ENCODE measurements around the gene CARS2. TPM values are rescaled to one million over a fixed set of nuclear protein-coding genes. Genes with fewer than 3 reads are reported as not detected.

Gene CARS2
- total RNA-seq, 4 donors from 2014 or later: 33.9 to 64.7 (median 51.8) TPM

GRCh38 chr13:110648848-110649421 is 57.0 kb downstream of the CARS2 start:
- intact Hi-C loops (cut with DNase I; ENCODE audit: low total_unique reads): no loop called here
- DNase-seq (ENCODE audit: low spot score in 2 of 2): peak in 1 of 2 donors; percentile 80
- TF ChIP-seq POLR2A (IDR thresholded peaks at IDR 0.05): no peak
- TF ChIP-seq, protein P1, sequence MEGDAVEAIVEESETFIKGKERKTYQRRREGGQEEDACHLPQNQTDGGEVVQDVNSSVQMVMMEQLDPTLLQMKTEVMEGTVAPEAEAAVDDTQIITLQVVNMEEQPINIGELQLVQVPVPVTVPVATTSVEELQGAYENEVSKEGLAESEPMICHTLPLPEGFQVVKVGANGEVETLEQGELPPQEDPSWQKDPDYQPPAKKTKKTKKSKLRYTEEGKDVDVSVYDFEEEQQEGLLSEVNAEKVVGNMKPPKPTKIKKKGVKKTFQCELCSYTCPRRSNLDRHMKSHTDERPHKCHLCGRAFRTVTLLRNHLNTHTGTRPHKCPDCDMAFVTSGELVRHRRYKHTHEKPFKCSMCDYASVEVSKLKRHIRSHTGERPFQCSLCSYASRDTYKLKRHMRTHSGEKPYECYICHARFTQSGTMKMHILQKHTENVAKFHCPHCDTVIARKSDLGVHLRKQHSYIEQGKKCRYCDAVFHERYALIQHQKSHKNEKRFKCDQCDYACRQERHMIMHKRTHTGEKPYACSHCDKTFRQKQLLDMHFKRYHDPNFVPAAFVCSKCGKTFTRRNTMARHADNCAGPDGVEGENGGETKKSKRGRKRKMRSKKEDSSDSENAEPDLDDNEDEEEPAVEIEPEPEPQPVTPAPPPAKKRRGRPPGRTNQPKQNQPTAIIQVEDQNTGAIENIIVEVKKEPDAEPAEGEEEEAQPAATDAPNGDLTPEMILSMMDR (IDR thresholded peaks at IDR 0.05): no peak
- WGBS, 2 donors: 85 to 92% methylated on average over 35 of the region's 35 CpGs
- H3K4me3 ChIP-seq (ENCODE audit: low read depth, poor library complexity, severe bottlenecking): no peak overlapping the region

GRCh38 chr13:110648146-110648819 is 57.6 kb downstream of the CARS2 start:
- no peak overlapping the region for H3K4me3 ChIP-seq (ENCODE audit: low read depth, poor library complexity, severe bottlenecking)
- intact Hi-C loops (cut with DNase I; ENCODE audit: low total_unique reads): no loop called here
- DNase-seq (ENCODE audit: low spot score in 2 of 2): peak in 1 of 2 donors; percentile 68
- no peak for TF ChIP-seq POLR2A (IDR thresholded peaks at IDR 0.05)
- TF ChIP-seq, protein P1 (IDR thresholded peaks at IDR 0.05): no peak
- WGBS, 2 donors: 79 to 80% methylated on average over 16 of the region's 16 CpGs

DNA sequence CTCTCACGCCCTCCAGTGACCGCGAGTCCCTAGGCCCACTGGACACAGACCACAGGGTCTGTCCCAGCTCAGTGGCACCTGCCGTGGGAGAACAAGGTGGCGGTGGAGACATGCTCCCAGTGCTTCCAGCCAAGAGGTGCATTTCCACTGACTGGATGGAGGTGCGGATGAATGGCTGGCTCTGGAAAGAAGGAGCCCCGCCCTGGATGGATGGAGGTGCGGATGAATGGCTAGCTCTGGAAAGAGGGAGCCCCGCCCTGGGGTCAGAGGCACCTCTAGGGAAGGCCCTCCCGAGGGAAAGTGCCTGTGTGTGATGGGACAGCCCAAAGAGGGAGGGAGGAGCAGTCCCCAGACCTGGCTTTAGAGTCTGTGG is 58.6 kb downstream of the CARS2 start:
- TF ChIP-seq, protein P1 (IDR thresholded peaks at IDR 0.05): no peak
- TF ChIP-seq POLR2A (IDR thresholded peaks at IDR 0.05): no peak
- 90 to 96% methylated on average over 7 to 10 of the region's 10 CpGs for WGBS, 2 donors
- H3K4me3 ChIP-seq (ENCODE audit: low read depth, poor library complexity, severe bottlenecking): no peak overlapping the region
- intact Hi-C loops (cut with DNase I; ENCODE audit: low total_unique reads): no loop called here
- DNase-seq (ENCODE audit: low spot score in 2 of 2): no peak

DNA sequence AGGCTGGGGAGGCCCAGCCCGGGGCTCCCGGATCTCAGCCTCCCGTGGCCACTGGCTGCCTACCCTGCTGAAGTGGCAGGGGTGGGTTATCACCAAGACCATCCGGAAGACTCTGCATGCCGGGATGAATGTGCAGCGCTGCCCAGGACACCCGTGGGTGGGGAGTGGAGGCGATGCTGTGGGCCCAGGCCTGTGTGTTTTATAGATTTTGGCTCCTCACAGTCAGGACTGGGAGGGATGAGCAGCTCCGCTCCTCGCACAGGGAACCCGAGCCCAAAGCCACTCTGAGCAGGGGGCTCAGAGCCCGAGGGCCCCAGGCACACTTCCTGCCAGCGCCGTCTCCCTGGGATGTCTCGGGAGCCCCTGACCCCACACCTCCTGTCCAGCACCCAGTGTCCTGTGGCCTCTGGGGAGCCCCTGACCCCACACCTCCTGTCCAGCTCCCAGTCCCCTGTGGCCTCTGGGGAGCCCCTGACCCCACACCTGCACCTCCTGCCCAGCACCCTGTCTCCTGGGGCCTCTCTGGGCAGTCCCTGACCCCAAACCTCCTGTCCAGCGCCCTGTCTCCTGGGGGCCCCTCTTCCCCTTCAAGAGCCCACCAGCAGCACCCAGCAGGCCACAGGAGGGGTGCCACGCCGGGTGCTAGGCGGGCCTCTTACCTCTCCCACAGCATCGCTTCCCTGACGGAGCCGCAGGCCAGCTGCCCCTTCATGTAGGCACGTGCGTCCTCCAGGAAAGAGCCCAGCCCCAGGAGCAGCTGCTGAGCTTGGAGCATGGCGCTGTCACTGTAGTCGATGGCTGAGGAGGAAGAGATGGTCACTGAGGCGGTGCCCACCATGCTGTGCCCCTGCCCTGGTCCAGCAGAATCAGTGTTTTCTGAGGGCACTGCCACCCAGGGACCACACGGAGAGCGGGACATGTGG is 59.2 kb downstream of the CARS2 start:
- no peak overlapping the region for H3K4me3 ChIP-seq (ENCODE audit: low read depth, poor library complexity, severe bottlenecking)
- WGBS, 2 donors: 90% methylated on average over 21 to 25 of the region's 29 CpGs
- intact Hi-C loops (cut with DNase I; ENCODE audit: low total_unique reads): no loop called here
- TF ChIP-seq, protein P1 (IDR thresholded peaks at IDR 0.05): no peak
- no peak for TF ChIP-seq POLR2A (IDR thresholded peaks at IDR 0.05)
- DNase-seq (ENCODE audit: low spot score in 2 of 2): peak in 1 of 2 donors; percentile 81

DNA sequence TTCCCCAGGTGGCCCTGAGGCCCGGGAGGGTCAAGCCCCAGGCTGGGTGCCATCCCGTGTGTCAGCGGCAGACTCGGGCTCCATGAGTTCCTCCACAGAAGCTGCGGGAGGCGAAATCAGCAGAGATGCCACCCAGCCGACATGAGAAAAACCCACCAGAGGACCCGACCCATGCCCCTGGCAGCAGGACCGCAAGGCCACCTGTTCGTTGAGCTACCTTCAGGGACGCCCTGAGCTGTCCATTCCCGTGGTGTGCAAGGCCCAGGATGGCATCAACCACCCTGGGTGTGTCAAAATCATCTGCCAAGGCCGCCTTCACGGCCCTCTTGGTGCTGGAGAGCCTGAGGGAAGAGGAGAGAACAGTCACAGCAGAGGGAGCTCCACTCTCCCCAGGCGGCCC is 60.2 kb downstream of the CARS2 start:
- WGBS, 2 donors: 74 to 83% methylated on average over 15 of the region's 15 CpGs
- intact Hi-C loops (cut with DNase I; ENCODE audit: low total_unique reads): no loop called here
- peak in 1 of 2 donors; percentile 66 for DNase-seq (ENCODE audit: low spot score in 2 of 2)
- H3K4me3 ChIP-seq (ENCODE audit: low read depth, poor library complexity, severe bottlenecking): no peak overlapping the region
- TF ChIP-seq, protein P1 (IDR thresholded peaks at IDR 0.05): no peak
- TF ChIP-seq POLR2A (IDR thresholded peaks at IDR 0.05): no peak
